Psoas muscle (tissue), 8 donors: ENCODE data around the gene GTF2I. TPM values are rescaled to one million over a fixed set of nuclear protein-coding genes. Genes with fewer than 3 reads are reported as not detected.

Experiments
- ATAC-seq, 4 donors: fragments of 200-7000 bp; cut with Tn5 transposase; one replicate each; pipeline ENCODE4 v1.9.1; 2020; ENCODE audit warnings: moderate library complexity in 3 of 4, mild to moderate bottlenecking in 2 of 4
- DNase-seq, 2 donors: peaks; one replicate each; pipeline ENCODE4 v3.0.0-alpha.2; 2020
- H3K27ac ChIP-seq: fragments of 200-600 bp; one replicate; pipeline ENCODE4 v1.8.0; 2022
- H3K27me3 ChIP-seq, 3 donors: fragments of 200-600 bp in 1 of 3; one replicate each; pipeline versions ENCODE4 v1.6.1 to v1.8.0; 2013 to 2022; ENCODE audit warnings: low read length in 2 of 3, mild to moderate bottlenecking in 2 of 3, moderate library complexity in 1 of 3; ENCODE audit not compliant: insufficient read depth in 3 of 3
- H3K36me3 ChIP-seq, 2 donors: fragments of 200-600 bp in 1 of 2; one replicate each; pipeline versions ENCODE4 v1.6.1 to v1.8.0; 2013 to 2022; ENCODE audit warnings: low read depth in 1 of 2, mild to moderate bottlenecking in 1 of 2, moderate library complexity in 1 of 2; ENCODE audit not compliant: insufficient read depth in 1 of 2
- H3K4me1 ChIP-seq: fragments of 200-600 bp; one replicate; pipeline ENCODE4 v1.8.0; 2022
- H3K4me3 ChIP-seq: fragments of 200-600 bp; one replicate; pipeline ENCODE4 v1.8.0; 2022; ENCODE audit warnings: mild to moderate bottlenecking
- H3K9me3 ChIP-seq: fragments of 200-600 bp; one replicate; pipeline ENCODE4 v1.8.0; 2022
- WGBS, 3 donors: extraction: QIAGEN DNeasy Blood & Tissue Kit; methylation state at CpG; one replicate each; pipeline versions ENCODE4 v1.1.6 to v1.1.7; 2013; 5-methylcytosine and 5-hydroxymethylcytosine counted together
- intact Hi-C, 2 donors: fragments of 100-400 bp; cut with DNase I; formaldehyde crosslinking; loops; one replicate each; pipeline versions ENCODE4 v1.11.0 to v1.14.2; 2022
- polyA plus RNA-seq, 3 donors: library from polyadenylated mRNA; stranded (reverse); fragments of 200-250 nt; gene quantifications; one replicate each; pipeline ENCODE4 v1.2.3, GENCODE V29; 2013
- total RNA-seq, 4 donors: library from RNA; stranded (reverse); fragmentation: NEBNext Ultra II Directional in 2 of 4; extraction: Animal tissue kit (Norgen Biotek cat#: 25700) in 2 of 4; gene quantifications; one replicate each; pipeline versions ENCODE4 v1.2.1 to v1.2.4, GENCODE V29; 2021 to 2023
- TF ChIP-seq, protein P1 (sequence below): fragments of 200-600 bp; IDR thresholded peaks from one replicate; pipeline ENCODE4 v1.8.0; 2022; ENCODE audit warnings: antibody characterized with exemption
- donor health status: healthy with polysubstance abuse.
- donor health status: DM: no; HTN: no; CAD: no; lungs with moderate emphysema.
- donor health status: Bipolar disorder and iron deficiency.
- donor health status: healthy.
- donor health status: DM: yes; HTN: yes; CAD: no.
- donor health status: DM: no; HTN: no; CAD: no.
- donor health status: DM: no; HTN: no; CAD: no.
- donor health status: DM: yes; HTN: yes; CAD: no.

The GTF2I gene
- total and polyA plus RNA-seq, 7 donors = 29.2 to 191 (median 96.4) TPM

- H3K4me3 ChIP-seq = no peak overlapping the region
- peaks cover 59% of the 10 kb centered on the region for H3K4me1 ChIP-seq
- intact Hi-C loops = no loop called here
- peaks cover 0 to 23% of the 10 kb centered on the region in 2 donors for H3K36me3 ChIP-seq
- H3K9me3 ChIP-seq = no peaks in the 10 kb centered on the region
- 34 to 54% (median 36%) methylated on average over 6 of the region's 6 CpGs for WGBS, 3 donors
- TF ChIP-seq, protein P1, sequence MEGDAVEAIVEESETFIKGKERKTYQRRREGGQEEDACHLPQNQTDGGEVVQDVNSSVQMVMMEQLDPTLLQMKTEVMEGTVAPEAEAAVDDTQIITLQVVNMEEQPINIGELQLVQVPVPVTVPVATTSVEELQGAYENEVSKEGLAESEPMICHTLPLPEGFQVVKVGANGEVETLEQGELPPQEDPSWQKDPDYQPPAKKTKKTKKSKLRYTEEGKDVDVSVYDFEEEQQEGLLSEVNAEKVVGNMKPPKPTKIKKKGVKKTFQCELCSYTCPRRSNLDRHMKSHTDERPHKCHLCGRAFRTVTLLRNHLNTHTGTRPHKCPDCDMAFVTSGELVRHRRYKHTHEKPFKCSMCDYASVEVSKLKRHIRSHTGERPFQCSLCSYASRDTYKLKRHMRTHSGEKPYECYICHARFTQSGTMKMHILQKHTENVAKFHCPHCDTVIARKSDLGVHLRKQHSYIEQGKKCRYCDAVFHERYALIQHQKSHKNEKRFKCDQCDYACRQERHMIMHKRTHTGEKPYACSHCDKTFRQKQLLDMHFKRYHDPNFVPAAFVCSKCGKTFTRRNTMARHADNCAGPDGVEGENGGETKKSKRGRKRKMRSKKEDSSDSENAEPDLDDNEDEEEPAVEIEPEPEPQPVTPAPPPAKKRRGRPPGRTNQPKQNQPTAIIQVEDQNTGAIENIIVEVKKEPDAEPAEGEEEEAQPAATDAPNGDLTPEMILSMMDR = no peak
- DNase-seq = no peak
- peak in 1 of 4 donors; percentile 42 for ATAC-seq
- H3K27me3 ChIP-seq = no peaks in the 10 kb centered on the region
- H3K27ac ChIP-seq = peak overlapping the region; percentile 69
Measured at GRCh38 chr7:74671602-74672001, 14.1 kb downstream of the GTF2I start.

- intact Hi-C loops = no loop called here
- Histone ChIP-seq H3K4me1 (peaks cover 53% of the 10 kb centered on the region), H3K36me3 (peaks cover 0 to 15% of the 10 kb centered on the region in 2 donors), H3K4me3 (no peak overlapping the region), H3K27me3 (no peaks in the 10 kb centered on the region), H3K27ac (peak overlapping the region; percentile 69), H3K9me3 (no peaks in the 10 kb centered on the region)
- ATAC-seq = no peak
- TF ChIP-seq, protein P1 = no peak
- 36 to 59% (median 36%) methylated on average over 6 of the region's 6 CpGs for WGBS, 3 donors
- DNase-seq = no peak
Measured at GRCh38 chr7:74672343-74672915, 14.9 kb downstream of the GTF2I start.

DNA sequence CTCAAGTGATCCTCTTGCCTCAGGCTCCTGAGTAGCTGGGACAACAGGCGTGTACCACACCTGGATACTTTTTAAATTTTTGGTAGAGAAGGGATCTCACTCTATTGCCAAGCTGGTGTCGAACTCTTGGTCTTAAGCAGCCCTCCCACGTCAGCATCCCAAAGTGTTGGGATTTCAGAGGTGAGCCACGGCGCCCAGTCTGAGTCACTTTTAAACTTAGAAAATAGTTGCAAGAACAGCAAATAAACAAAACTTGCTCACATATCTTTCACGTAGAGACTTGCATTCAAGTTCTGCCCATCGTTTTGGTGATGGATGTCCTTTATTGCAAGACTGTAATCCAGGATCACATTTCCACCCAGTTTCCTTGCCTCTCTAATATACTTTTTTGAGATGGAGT, 16.6 kb downstream of the GTF2I start:
- no peaks in the 10 kb centered on the region for H3K9me3 ChIP-seq
- peak overlapping the region; percentile 69 for H3K27ac ChIP-seq
- no peak overlapping the region for H3K4me3 ChIP-seq
- peak; percentile 47 to 66 (median 66) for ATAC-seq
- intact Hi-C loops = no loop called here
- TF ChIP-seq, protein P1 = no peak
- DNase-seq = no peak
- H3K27me3 ChIP-seq = no peaks in the 10 kb centered on the region
- H3K4me1 ChIP-seq = peaks cover 48% of the 10 kb centered on the region
- WGBS, 3 donors = 81 to 95% (median 85%) methylated on average over 7 of the region's 7 CpGs
- H3K36me3 ChIP-seq = peaks cover 0 to 30% of the 10 kb centered on the region in 2 donors

DNA sequence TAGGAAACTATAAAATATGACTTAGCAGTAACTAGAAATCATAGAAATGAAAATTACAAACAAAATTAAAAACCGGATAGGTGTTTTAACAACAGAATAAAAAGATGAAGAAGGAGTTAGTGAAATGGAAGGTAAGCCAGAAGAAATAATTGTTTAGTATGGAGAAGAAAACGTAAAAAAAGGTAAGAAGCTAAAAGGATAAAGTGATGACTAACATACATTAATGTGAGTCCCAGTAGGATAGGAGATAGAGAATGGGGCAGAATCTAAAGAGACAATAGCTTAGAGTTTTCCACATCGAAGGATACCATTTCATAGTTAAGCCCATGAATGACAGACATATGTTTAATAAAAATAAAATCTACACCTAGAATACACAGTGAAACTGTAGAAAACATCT, 25.3 kb downstream of the GTF2I start:
- Histone ChIP-seq H3K27me3 (no peaks in the 10 kb centered on the region), H3K4me3 (no peak overlapping the region), H3K27ac (no peak overlapping the region), H3K9me3 (no peaks in the 10 kb centered on the region), H3K4me1 (peaks cover 20% of the 10 kb centered on the region), H3K36me3 (peaks cover 0 to 18% of the 10 kb centered on the region in 2 donors)
- intact Hi-C loops = no loop called here
- WGBS, 3 donors = 93 to 94% (median 94%) methylated on average over 3 of the region's 3 CpGs
- TF ChIP-seq, protein P1 = no peak
- DNase-seq = no peak
- ATAC-seq = no peak

DNA sequence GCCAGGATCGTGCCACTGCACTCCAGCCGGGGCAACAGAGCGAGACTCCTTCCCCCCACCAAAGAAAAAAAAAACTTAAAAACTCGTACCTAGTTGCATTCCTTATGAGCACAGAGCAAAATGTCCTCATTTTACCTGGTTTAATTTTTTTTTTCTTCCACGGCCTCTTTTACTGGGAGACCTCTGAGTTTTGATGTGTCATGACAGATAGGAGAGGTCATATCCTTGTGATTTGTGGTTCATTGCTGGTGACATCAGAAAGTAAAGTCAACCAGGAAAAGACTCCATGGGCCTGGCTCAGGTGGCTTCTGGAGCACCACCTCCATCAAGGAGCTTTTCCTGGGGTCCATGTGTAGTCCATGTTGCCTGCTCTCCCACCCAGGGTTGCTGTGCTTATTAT, 26.3 kb downstream of the GTF2I start:
- Histone ChIP-seq H3K4me1 (peaks cover 20% of the 10 kb centered on the region), H3K36me3 (peaks cover 0 to 10% of the 10 kb centered on the region in 2 donors), H3K9me3 (no peaks in the 10 kb centered on the region), H3K27ac (peak overlapping the region; percentile 15), H3K4me3 (no peak overlapping the region), H3K27me3 (no peaks in the 10 kb centered on the region)
- intact Hi-C loops = no loop called here
- 84 to 94% (median 90%) methylated on average over 5 of the region's 5 CpGs for WGBS, 3 donors
- DNase-seq (no peak), ATAC-seq (peak in 2 of 4 donors; percentile 34 to 40)
- TF ChIP-seq, protein P1 = no peak
